HG03575 (cell line): ENCODE data around the gene NPVF.

Experiments
- ATAC-seq: cut with Tn5 transposase; IDR thresholded peaks from one replicate; pipeline ENCODE4 v1.9.1; 2021; ENCODE audit not compliant: unreplicated experiment, insufficient number of reproducible peaks, low FRiP score; ENCODE audit errors: extremely low read depth

NPVF gene

GRCh38 chr7:25228386-25228785 lies at the start of gene NPVF:
TSS of gene NPVF (minus strand) at chr7:25228486. CDS start at chr7:25228439, 47 bp downstream.
- ATAC-seq, result no peak

- ATAC-seq, result no peak
These were observed 44.0 kb upstream of the NPVF start for GRCh38 chr7:25272265-25272664.

- no peak for ATAC-seq
These were observed 35.1 kb upstream of the NPVF start for GRCh38 chr7:25263337-25263736.

DNA sequence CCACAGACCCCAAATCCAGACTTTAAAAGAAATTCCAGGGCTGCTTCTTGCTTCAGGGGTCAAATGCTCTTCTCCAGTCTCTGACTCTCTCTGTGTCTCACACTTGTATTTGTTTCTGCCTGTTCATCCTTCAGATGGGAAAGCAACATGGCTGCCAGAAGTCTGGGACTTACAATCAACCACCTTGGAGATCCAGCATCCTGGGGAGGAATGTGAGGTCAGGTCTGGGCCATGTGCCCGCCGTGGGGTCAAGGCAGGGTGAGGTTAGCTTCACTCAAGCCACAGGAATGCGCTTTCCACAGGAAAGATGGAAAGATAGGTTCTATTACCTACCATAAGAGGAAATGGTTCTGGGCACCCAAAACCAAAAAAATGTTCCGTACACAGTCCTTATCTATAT lies 34.3 kb upstream of the NPVF start:
- ATAC-seq, result no peak

DNA sequence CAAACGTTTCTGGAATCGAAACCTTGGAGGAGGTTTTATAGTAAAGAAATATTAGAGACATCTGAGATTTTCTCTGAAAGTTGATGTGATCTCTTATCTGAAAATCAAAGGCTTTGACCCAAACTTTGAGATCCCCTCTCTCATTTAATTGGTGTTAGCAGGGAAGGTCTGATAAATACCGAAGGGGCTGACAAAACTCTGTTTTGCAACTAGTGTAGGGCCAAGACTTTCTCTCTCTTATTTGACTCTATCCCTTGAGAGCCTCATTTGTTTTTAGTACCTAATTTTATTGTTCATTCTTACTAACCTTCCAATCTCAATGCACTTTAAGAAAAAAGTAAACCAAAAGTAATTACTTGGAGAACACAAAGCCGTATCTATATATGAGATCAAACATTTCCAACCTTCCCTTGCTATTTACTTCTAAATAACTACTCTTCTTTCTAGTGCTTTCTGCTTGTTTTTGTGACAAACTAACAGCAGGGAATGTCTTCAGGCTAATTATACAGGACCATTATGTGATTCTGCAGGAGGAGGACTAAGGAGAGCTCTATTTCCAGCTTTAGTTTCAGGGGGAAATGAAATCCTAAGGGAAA lies 33.4 kb upstream of the NPVF start:
- ATAC-seq, result no peak

DNA sequence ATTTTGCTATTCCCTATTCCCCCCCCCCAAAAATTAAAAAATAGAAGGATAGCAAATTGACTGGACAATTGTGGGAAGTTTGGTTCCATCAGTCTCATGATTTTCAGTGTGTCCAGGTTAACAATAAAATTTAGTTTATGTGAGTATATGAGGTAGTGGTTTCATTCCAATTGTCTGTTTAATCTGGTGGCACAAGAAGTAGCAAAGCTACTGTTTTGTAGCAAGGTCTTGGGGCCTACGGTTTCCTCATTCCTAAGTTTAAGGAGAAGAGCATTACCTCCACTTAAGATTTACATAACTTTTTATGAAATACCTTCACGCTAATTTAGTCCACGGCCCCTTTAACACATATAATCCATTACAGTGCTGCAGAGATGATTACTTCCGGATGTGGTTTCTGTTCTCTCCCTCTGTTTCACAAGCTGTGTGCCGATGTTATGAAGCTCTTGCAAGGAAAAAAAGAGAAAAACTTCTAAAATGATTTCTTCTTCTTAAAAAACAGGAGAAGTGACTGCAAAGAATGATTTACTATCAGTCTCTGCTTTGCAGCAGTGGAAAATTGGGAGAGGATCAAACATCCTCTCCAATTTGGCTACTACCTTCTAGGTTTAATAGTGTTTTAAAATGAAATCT lies 32.7 kb upstream of the NPVF start:
- ATAC-seq, result no peak

DNA sequence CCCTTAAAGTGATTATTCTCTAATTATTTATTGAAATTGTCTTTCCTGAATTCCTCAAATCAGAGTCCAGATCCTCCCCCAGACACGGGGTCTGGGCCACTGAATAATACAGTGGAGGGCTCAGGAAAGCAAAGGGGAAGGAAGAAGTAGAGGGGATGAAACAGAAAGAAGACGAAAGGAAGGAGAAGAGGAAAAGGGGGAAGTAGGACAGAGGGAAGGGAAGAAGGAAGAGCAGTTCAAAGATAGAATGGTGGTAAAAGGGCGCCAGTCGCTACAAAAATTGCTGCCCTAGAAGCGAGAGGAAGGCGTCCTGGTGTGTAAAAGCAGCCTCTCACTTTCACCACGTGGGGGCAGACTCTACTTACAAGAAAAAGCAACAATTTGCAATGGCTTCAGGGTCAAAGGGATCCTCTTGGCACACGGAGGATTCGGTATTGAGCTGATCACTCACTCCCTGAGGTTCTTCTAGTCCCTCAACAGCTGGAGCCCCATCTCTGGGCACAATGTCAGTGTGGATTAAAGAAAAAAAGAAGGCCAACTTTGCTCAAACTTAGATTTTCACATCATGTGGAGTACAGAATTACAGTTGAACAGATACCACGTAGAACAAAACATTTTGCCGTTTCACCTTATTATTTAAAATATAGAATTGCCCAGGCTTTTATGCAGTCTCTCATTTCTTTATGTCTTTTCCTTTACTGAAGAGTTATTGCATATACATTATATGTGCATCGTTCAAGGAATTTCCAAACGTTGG lies 31.4 kb upstream of the NPVF start:
- no peak for ATAC-seq

GRCh38 chr7:25256333-25256819 lies 28.1 kb upstream of the NPVF start:
- ATAC-seq, result no peak

- ATAC-seq, result no peak
These were observed 27.5 kb upstream of the NPVF start for GRCh38 chr7:25255611-25256332.

GRCh38 chr7:25254604-25255003 lies 26.3 kb upstream of the NPVF start:
- ATAC-seq, result no peak

GRCh38 chr7:25253714-25254113 lies 25.4 kb upstream of the NPVF start:
- no peak for ATAC-seq

DNA sequence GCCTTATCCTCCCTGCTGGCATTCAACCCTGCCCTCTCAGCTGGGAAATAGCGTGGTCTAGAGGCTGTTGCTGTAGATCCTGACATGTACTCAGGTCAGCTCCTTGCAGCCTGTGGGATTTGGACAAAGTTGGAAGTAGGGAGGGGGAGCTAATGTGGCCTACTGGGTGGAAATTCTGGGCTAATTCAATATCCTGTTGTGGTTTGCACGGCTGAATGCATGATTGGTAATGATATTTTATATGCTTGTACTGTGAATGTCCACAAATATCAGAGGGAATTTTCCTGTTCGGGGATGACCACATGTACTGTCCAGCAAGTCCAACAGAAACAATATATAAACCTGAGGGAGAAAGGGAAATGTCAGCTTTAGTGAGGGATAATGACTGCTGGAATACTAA lies 22.1 kb upstream of the NPVF start:
- no peak for ATAC-seq

- no peak for ATAC-seq
These were observed 21.5 kb upstream of the NPVF start for GRCh38 chr7:25249772-25250171.

GRCh38 chr7:25246306-25246705 lies 18.0 kb upstream of the NPVF start:
- no peak for ATAC-seq

DNA sequence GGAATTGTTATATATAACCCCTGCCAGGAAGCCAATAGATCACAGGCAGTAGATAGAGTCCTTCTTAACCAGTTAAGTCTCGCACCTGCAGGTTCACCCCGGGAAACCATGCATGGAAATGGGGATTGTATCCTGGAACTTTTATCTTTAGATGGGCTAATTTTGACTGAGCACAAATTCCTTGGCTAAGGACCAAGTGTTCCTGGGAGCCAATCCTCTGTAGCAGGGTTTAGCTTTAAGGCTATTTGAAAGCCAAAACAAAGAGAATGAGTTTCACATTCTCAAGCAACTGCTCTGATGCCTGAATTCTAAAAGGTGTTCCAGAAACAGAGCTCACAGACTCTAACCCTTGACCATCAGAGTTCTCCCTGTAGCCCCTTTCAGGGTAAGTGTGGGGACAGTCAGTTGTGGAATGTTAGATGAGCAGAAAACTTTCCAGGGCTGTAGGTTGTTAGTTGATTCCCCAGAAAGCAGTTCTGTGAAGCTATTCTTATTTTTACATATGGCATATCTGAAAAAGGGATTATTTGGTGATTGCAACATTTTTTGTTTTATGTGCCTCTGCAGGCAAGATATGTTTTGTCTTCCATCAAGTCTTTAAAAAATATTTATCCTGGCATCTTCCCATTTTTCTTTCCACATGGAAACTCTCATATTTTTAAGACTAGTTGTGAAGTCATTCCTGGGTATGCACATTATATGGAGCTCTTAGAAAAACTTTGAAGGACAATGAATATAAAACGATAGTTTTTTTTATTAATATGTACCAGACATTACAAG lies 16.2 kb upstream of the NPVF start:
- ATAC-seq, result no peak

- ATAC-seq, result no peak
These were observed 14.4 kb upstream of the NPVF start for GRCh38 chr7:25242678-25243077.

DNA sequence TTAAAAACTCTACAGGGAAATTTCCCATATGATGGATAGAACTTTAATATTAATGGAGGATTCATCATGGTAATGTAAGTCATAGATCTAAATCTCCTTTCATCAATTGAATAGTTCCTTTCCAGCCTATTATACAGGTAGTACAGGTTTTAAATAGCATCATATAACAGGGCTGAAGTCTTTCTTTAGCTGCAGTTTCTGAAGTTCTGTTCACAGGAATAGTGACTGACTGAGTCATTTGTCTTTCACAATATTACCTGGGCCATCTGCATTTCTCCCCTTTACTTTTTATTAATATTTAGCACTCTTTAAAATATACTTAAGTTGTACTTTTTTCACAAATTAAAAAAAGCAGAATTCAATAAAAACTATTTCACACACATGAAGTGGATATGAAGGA lies 12.6 kb upstream of the NPVF start:
- no peak for ATAC-seq

DNA sequence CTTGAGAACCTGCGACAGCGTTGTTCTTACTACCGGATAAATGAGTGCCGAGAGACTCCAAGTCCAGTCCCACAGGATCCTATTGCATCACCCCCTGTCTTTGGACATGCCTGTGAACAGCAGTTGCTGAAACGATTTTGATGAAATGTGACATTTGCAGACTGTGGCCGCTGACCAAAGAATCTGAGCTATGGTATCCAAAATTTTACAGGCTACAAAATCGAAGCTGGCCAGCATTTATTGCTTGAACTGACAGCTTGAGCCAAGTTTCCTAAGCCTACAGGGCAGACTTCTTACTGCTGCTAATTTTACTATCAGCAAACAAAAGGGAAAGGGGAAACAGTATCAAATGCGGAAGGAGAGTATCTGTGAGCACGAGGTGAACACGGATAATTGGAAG lies 12.1 kb upstream of the NPVF start:
- no peak for ATAC-seq

DNA sequence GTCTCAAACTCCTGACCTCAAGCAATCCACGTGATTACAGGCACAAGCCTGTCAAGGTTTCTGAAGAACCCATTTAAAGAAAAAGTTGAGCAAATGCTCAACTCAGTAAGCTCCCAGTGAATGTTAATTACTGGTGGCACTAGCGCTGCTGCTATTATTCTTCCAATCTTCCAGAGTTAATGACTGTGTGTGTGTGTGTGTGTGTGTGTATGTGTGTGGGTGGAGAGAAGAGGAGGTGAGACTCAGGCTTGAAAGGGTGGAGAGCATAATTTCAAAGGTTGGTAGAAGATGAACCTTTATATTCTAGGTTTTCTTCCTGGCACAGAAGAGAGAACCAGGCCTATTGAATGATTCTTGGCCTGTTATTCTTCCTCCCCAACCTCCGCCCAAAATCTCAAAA lies 11.6 kb upstream of the NPVF start:
- no peak for ATAC-seq
